ENCODE measurements around the gene GPR55. TPM values are rescaled to one million over a fixed set of nuclear protein-coding genes. Genes with fewer than 3 reads are reported as not detected.

Gene GPR55
- total RNA-seq, 1 donor from 2014 or later = not detected

DNA sequence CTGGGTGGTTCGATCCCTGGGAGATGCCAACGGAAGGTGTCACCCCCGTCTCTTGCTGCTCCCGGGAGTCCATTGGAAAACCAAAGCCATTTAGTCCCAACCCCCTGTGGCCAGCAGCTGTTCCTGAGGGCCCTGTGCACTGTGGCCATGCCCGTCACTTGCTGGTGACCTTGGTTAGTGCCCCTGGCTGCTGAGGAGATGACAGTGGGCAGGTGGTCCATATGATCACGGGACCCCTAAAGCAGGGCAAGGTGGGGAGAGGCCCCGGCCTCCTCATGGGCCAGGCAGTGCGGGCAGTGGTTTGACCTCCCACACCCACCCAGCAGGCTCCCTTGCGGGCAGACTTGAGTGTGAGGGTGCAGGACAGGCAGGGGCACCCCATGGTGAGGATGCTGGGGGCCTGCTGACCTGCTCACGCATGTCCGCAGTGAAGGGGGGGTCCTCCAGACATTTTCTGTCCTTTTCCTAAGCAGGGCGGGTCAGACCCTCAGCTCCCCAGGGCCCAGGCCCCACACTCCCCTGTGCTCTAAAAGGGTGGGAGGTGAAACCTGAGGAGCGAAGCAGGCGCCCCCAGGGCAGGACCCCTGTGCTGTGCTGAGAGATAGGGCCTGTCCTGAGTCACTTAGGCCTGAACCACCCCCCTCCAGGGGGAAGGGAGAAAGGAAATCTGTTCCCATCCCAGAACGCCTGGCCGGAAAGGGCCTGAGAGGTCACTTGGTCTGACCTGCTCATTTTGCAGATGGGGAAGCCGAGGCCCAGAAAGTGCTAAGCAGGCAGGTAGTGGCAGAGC lies 53.5 kb downstream of the GPR55 start:
- no peak for DNase-seq (ENCODE audit: low read depth)
- no peak overlapping the region for H3K4me3 ChIP-seq (ENCODE audit: low read depth, low read length)
- TF ChIP-seq, protein P1, sequence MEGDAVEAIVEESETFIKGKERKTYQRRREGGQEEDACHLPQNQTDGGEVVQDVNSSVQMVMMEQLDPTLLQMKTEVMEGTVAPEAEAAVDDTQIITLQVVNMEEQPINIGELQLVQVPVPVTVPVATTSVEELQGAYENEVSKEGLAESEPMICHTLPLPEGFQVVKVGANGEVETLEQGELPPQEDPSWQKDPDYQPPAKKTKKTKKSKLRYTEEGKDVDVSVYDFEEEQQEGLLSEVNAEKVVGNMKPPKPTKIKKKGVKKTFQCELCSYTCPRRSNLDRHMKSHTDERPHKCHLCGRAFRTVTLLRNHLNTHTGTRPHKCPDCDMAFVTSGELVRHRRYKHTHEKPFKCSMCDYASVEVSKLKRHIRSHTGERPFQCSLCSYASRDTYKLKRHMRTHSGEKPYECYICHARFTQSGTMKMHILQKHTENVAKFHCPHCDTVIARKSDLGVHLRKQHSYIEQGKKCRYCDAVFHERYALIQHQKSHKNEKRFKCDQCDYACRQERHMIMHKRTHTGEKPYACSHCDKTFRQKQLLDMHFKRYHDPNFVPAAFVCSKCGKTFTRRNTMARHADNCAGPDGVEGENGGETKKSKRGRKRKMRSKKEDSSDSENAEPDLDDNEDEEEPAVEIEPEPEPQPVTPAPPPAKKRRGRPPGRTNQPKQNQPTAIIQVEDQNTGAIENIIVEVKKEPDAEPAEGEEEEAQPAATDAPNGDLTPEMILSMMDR (conservative IDR thresholded peaks at IDR 0.05; ENCODE audit: low read depth, low read length) = no peak

DNA sequence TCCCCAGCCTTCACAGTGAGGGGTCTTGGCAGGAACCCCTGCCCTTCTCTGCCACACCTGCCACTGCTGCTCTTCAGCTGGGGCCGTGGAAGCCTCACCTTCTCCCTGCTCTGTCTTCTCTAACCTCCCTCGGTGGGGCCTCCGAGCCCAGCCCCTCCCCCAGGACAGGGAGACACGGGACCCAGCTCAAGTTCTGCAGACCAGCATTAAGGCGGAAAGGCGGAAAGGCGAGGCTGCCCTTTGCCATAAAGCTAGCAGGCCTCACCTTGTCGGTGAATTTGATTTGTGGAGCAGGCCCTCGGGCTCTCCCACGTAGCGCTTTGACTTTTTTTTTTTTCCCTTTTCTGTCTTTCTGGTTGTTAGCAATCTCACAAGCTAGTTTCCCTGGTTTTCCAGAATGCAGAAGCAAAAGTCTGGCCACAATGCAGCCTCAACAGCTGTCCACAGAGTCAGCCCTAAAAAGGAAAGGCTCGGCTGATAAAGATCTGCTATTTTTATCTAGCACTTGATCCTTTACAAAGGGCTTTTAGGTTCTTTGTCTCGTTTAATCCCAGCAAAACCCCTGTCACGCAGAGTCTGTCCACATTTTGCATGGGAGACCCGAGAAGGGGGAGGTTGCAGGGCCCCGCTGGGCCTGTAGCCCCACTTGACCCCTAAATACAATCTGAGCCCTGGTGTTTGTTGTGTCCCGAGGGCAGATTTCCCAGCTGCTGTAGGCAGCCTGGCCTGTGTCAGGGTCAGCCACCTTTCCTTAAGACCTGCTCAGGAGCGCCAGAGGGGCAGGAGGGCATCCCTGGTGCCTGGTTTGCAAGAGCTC lies 54.3 kb downstream of the GPR55 start:
- DNase-seq (ENCODE audit: low read depth) = no peak
- TF ChIP-seq, protein P1 (conservative IDR thresholded peaks at IDR 0.05; ENCODE audit: low read depth, low read length) = no peak
- no peak overlapping the region for H3K4me3 ChIP-seq (ENCODE audit: low read depth, low read length)

DNA sequence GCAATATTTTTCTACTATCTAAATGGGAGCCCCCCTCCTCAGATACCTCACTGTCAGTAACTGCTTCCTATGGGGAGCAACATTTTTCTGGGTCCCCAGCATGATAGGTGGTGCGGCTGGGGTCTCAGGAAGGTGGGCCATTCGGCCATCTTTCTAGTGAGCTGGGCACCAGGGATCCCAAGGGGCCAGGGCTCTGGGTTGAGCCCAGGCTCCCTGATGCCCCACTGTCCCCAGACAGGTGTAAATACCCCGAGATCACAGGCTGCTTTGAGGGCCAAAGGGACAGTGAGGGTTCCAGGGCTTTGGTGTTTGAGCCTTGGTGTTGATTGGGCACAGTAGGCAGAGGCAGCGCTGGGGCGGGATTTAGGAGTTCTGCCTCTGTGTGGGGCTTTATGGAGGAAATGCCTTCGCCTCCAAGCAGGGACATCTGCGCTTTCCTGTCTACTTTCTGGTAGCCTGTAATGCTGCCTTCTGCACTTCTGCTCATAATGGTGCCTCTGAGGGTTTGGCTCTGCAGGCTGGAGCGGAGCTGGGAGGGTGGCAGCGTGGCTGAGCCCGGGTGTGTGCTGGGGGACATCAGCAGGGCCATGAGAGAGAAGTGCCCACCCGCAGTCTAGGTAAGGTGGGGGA lies 55.0 kb downstream of the GPR55 start:
- TF ChIP-seq, protein P1 (conservative IDR thresholded peaks at IDR 0.05; ENCODE audit: low read depth, low read length) = no peak
- DNase-seq (ENCODE audit: low read depth) = no peak
- no peak overlapping the region for H3K4me3 ChIP-seq (ENCODE audit: low read depth, low read length)

DNA sequence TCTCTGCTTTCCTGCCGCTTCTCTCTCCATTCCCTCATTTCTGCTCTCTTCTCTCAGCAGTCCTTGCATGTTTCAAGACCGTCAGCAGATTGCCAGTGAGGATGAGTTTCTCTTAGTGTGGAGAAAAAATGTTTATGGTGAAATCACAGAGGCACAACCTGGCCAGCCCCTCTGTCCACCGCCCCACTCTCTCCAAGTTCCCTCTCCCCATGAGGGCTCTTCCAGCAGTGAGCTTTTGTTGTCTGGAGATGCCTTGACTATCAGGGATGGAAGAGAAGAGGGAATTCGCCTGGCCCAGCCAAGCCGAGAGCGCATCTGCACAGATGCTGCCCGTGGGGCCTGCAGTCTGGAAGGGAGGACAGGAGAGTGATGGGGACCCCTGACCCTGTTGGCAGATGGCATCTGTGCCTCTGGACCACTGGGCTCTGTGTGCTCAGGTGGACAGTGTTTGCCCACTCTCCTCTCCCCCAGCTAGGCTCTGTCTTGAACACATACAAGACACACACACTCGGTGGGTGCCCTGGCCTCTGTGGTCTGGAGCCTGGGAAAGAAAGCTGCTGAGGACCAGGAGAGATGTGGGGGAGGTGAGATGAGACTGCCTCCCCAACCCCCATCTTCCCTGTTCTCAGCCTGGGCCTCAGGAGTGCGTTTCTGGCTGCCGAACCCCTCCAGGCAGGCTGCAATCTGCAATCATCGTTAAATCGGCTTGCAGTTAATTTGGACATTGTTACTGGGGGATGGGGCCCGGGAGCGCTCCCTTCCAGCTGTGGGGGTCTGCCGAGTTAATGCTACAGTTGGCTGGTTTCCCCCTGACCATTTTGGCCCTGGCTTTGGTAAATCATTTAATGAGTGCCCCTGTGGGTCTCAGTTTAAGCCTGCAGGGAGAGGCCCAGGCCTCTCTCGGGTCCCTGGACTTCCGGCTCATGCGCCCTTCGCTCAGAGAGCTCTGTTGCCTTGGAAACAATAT lies 55.8 kb downstream of the GPR55 start:
- no peak overlapping the region for H3K4me3 ChIP-seq (ENCODE audit: low read depth, low read length)
- TF ChIP-seq, protein P1 (conservative IDR thresholded peaks at IDR 0.05; ENCODE audit: low read depth, low read length) = no peak
- no peak for DNase-seq (ENCODE audit: low read depth)

DNA sequence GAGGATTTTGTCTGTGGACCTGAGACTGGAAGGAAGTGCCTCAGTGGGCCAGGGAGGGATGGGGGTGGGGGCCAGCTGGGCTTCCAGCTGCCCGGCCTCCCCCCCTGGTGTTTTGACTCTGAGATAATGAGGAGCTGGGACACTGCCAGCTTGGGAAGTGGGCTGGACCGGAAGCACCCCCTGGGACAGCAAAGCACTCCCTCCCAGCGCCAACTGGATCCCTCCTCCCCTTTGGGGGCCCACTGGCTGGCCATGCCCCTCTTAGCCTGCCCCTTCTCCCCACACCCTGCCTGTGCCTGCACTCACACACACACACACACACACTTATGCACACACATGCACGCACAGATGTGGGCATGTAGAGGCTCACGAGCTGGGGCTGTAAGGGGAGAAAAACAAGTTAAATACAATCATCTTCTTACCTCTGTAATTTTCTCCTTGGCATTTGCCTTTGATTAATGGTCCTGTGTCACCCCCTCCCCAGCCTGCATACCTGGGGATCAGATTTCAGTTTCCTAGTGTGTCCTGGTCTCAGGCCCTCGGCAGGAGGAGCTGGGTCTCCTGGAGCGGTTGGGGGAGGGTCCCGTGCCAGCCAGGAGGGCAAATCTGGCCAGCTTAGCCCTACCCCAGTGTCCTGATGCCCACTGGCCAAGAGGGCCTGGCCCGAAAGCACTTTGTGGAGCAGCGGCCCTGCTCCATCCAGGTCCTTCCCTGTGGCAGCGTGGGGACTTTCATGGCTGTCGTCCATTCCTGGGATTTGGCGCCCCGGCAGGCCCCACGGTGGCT lies 56.7 kb downstream of the GPR55 start:
- TF ChIP-seq, protein P1 (conservative IDR thresholded peaks at IDR 0.05; ENCODE audit: low read depth, low read length) = no peak
- H3K4me3 ChIP-seq (ENCODE audit: low read depth, low read length) = no peak overlapping the region
- DNase-seq (ENCODE audit: low read depth) = no peak
